Measurements from ENCODE around the gene MLLT10. TPM values are rescaled to one million over a fixed set of nuclear protein-coding genes. Genes with fewer than 3 reads are reported as not detected.
A peak's percentile ranks its signal among the peaks of the same experiment; 100 is the strongest.

MLLT10 gene
- total RNA-seq, 1 experiment from 2014 or later, result 72.3 TPM

DNA sequence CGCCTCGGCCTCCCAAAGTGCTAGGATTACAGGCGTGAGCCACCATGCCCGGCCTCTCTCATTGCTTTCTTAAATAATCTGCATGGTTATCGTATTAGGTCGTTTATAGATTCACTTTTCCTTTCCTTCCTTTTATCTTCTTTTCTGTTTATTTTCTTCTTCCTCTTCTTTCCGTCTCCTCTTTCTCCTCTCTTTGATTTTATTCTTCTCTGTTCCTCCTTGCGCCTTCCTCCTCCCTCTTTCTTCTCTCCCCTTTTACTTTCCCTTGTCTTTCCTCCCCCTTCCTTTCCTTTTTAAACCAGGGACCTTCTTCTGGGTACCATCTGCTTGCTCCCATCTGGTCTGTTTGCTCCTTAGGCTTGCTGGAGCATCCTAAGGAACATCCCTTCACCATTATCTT lies 18.6 kb downstream of the MLLT10 start:
- no peak overlapping the region for H3K4ac ChIP-seq (ENCODE audit: low read depth, low read length)
- H3K23ac ChIP-seq (ENCODE audit: insufficient read length, low read depth, low read length), result no peak overlapping the region
- H3K79me1 ChIP-seq (ENCODE audit: insufficient read depth, low read depth, low read length, poor library complexity, severe bottlenecking), result peaks cover 6% of the 10 kb centered on the region
- WGBS (ENCODE audit: extremely low coverage, insufficient read length, low lambda C conversion rate), result no CpG with 5 or more reads among the region's 8 CpGs
- TF ChIP-seq, protein P1, sequence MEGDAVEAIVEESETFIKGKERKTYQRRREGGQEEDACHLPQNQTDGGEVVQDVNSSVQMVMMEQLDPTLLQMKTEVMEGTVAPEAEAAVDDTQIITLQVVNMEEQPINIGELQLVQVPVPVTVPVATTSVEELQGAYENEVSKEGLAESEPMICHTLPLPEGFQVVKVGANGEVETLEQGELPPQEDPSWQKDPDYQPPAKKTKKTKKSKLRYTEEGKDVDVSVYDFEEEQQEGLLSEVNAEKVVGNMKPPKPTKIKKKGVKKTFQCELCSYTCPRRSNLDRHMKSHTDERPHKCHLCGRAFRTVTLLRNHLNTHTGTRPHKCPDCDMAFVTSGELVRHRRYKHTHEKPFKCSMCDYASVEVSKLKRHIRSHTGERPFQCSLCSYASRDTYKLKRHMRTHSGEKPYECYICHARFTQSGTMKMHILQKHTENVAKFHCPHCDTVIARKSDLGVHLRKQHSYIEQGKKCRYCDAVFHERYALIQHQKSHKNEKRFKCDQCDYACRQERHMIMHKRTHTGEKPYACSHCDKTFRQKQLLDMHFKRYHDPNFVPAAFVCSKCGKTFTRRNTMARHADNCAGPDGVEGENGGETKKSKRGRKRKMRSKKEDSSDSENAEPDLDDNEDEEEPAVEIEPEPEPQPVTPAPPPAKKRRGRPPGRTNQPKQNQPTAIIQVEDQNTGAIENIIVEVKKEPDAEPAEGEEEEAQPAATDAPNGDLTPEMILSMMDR (conservative IDR thresholded peaks at IDR 0.05), result no peak
- H4K91ac ChIP-seq (ENCODE audit: insufficient read length, low read depth, low read length), result no peak overlapping the region
- no peak overlapping the region for H2AK5ac ChIP-seq (ENCODE audit: insufficient read length, low read length)
- no peak for DNase-seq
- H2BK20ac ChIP-seq (ENCODE audit: low read depth, low read length, poor library complexity, severe bottlenecking), result no peak overlapping the region
- Mint-ChIP-seq H3K27ac (peak overlapping the region in 2 of 3 experiments; percentile 29 to 52; a peak in 1 of 7 replicates), H3K9me3 (no peaks in the 10 kb centered on the region), H3K27me3 (ENCODE audit: low read depth) (no peaks in the 10 kb centered on the region), H3K4me1 (peaks cover 5 to 21% of the 10 kb centered on the region in 2 experiments; a peak in 3 of 4 replicates), H3K36me3 (ENCODE audit: insufficient read depth in 1 of 3, low read depth in 3 of 3) (peaks cover 37 to 91% (median 80%) of the 10 kb centered on the region in 3 experiments), H3K4me3 (no peak overlapping the region)
- H2BK5ac ChIP-seq (ENCODE audit: insufficient read length, low read length), result no peak overlapping the region
- H3K23me2 ChIP-seq (ENCODE audit: insufficient read length, low read depth, low read length, poor library complexity, severe bottlenecking), result no peaks in the 10 kb centered on the region
- no peaks in the 10 kb centered on the region for H4K20me1 ChIP-seq (ENCODE audit: control insufficient read depth, insufficient read depth, insufficient read length)
- no peak overlapping the region for H2BK120ac ChIP-seq (ENCODE audit: low read depth, low read length, poor library complexity, severe bottlenecking)
- no peaks in the 10 kb centered on the region for H3K9me3 ChIP-seq (ENCODE audit: control insufficient read depth, low read depth, low read length)
- H2BK15ac ChIP-seq (ENCODE audit: low read depth, low read length), result no peak overlapping the region
- no peaks in the 10 kb centered on the region for H3K27me3 ChIP-seq (ENCODE audit: insufficient read depth, low read length)
- H4K5ac ChIP-seq (ENCODE audit: insufficient read length, low read depth, low read length), result no peak overlapping the region
- no peak overlapping the region for H3K14ac ChIP-seq (ENCODE audit: insufficient read depth, low read length)
- H3K4me1 ChIP-seq (ENCODE audit: insufficient read depth, low read length), result no peaks in the 10 kb centered on the region
- H3K56ac ChIP-seq (ENCODE audit: insufficient read length, low read depth, low read length), result no peak overlapping the region
- H2AFZ ChIP-seq (ENCODE audit: low read length), result no peak overlapping the region
- no peak overlapping the region for H3K4me2 ChIP-seq (ENCODE audit: insufficient read depth, insufficient read length, low read length)
- peaks cover 10% of the 10 kb centered on the region; the same call in 1 of the 2 replicates for H3K79me2 ChIP-seq (ENCODE audit: insufficient read depth, low read length)
- no peak overlapping the region for H4K8ac ChIP-seq (replicated peaks; ENCODE audit: insufficient read length, low read depth, low read length)
- H3K18ac ChIP-seq (ENCODE audit: insufficient read length, low read depth, low read length), result no peak overlapping the region
- H3T11ph ChIP-seq (ENCODE audit: low read length), result no peak overlapping the region
- no peak overlapping the region for H3K9ac ChIP-seq (ENCODE audit: extremely low read depth, insufficient read length, low read length)
- no peak overlapping the region for H2BK12ac ChIP-seq (ENCODE audit: insufficient read length, low read depth, low read length)
- no peak overlapping the region for H3K27ac ChIP-seq (ENCODE audit: insufficient read length, low read depth, low read length)
